Gastroesophageal sphincter (tissue), 4 donors: ENCODE data around the gene RPS6KC1. TPM values are rescaled to one million over a fixed set of nuclear protein-coding genes. Genes with fewer than 3 reads are reported as not detected.
A peak's percentile ranks its signal among the peaks of the same experiment; 100 is the strongest.

ENCODE experiments used
- ATAC-seq: fragments of 150-250 bp; one replicate; pipeline ENCODE4 v1.9.1; 2016; ENCODE audit warnings: mild to moderate bottlenecking, moderate library complexity
- H3K27ac ChIP-seq, 4 donors: fragments of 200-600 bp; sonication (generic) in 3 of 4; 1 replicate in 3 of 4; 2 replicates in 1 of 4; pipeline ENCODE4 v1.5.1; 2016 to 2019
- H3K27me3 ChIP-seq: fragments of 200-600 bp; sonication (generic); one replicate; pipeline ENCODE4 v1.5.1; 2019
- H3K36me3 ChIP-seq, 2 donors: fragments of 200-600 bp; sonication (generic); one replicate each; pipeline ENCODE4 v1.5.1; 2019; ENCODE audit warnings: control low read depth in 1 of 2
- H3K4me1 ChIP-seq, 3 donors: fragments of 200-600 bp; sonication (generic); 1 replicate in 2 of 3; 2 replicates in 1 of 3; pipeline ENCODE4 v1.5.1; 2016 to 2019; ENCODE audit warnings: control low read depth in 2 of 3
- H3K4me3 ChIP-seq, 2 donors: fragments of 200-600 bp; sonication (generic); one replicate each; pipeline ENCODE4 v1.5.1; 2019; ENCODE audit warnings: mild to moderate bottlenecking in 1 of 2, moderate library complexity in 1 of 2
- H3K9me3 ChIP-seq, 3 donors: fragments of 200-600 bp; sonication (generic); one replicate each; pipeline ENCODE4 v1.5.1; 2017 to 2019; ENCODE audit warnings: control low read depth in 2 of 3
- EP300 ChIP-seq: sonication (generic); formaldehyde crosslinking; IDR thresholded peaks from one replicate; pipeline ENCODE4 v1.6.1; 2017; ENCODE audit warnings: antibody characterized with exemption, mild to moderate bottlenecking
- POLR2A ChIP-seq, 2 donors: fragments of 450-650 bp; IDR thresholded peaks; one replicate each; pipeline ENCODE4 v1.6.1; 2017; ENCODE audit warnings: antibody characterized with exemption in 2 of 2, mild to moderate bottlenecking in 2 of 2, moderate library complexity in 1 of 2
- POLR2AphosphoS5 ChIP-seq: sonication (generic); formaldehyde crosslinking; IDR thresholded peaks from one replicate; pipeline ENCODE4 v1.6.1; 2017; ENCODE audit warnings: antibody characterized with exemption
- WGBS, 2 donors: methylation state at CpG; one replicate each; pipeline ENCODE4 v1.1.5; 2018; ENCODE audit warnings: low coverage in 1 of 2; 5-methylcytosine and 5-hydroxymethylcytosine counted together
- total RNA-seq, 4 donors: library from RNA; depleted of rRNA; stranded (reverse); fragments of >200 nt; gene quantifications; one replicate each; pipeline ENCODE4 v1.1.0, GENCODE V29; 2016
- TF ChIP-seq, protein P1 (sequence below), 4 experiments: fragments of 200-600 bp in 2 of 4; fragments of 450-650 bp in 2 of 4; sonication (generic) in 1 of 4; IDR thresholded peaks; one replicate each; pipeline ENCODE4 v1.5.1; 2017 to 2019; ENCODE audit warnings: antibody characterized with exemption in 4 of 4, mild to moderate bottlenecking in 2 of 4, moderate library complexity in 2 of 4

The RPS6KC1 gene
- total RNA-seq, 4 donors from 2014 or later, result 21.2 to 28.5 (median 23.8) TPM

DNA sequence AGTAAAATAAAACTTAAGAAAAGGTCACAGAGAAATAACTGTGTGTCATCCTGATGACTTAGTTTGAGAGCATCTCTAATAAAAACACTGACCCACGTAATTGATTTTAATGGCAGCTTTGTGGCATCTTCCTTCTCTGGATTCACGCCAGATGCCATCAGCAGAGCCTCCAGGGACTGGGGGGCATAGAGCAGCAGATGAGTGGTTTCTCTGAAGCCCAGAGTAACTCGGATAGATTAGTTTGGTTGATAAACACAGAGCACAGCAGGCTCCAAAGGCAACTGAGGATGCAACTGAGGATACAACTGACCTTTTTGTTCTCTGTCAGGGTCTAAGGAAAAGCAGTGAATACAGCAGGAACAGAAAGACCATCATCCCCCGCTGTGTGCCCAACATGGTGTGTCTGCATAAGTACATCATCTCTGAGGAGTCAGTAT is 180.8 kb downstream of the RPS6KC1 start:
- Histone ChIP-seq H3K27ac (no peak overlapping the region), H3K9me3 (no peaks in the 10 kb centered on the region), H3K27me3 (no peaks in the 10 kb centered on the region), H3K36me3 (peaks cover 0 to 31% of the 10 kb centered on the region in 2 donors), H3K4me1 (no peaks in the 10 kb centered on the region), H3K4me3 (no peak overlapping the region)
- ATAC-seq, result no peak
- 62 to 75% methylated on average over 3 to 4 of the region's 4 CpGs for WGBS, 2 donors
- TF ChIP-seq EP300, result no peak
- TF ChIP-seq, protein P1, sequence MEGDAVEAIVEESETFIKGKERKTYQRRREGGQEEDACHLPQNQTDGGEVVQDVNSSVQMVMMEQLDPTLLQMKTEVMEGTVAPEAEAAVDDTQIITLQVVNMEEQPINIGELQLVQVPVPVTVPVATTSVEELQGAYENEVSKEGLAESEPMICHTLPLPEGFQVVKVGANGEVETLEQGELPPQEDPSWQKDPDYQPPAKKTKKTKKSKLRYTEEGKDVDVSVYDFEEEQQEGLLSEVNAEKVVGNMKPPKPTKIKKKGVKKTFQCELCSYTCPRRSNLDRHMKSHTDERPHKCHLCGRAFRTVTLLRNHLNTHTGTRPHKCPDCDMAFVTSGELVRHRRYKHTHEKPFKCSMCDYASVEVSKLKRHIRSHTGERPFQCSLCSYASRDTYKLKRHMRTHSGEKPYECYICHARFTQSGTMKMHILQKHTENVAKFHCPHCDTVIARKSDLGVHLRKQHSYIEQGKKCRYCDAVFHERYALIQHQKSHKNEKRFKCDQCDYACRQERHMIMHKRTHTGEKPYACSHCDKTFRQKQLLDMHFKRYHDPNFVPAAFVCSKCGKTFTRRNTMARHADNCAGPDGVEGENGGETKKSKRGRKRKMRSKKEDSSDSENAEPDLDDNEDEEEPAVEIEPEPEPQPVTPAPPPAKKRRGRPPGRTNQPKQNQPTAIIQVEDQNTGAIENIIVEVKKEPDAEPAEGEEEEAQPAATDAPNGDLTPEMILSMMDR (IDR thresholded peaks at IDR 0.05), result no peak
- no peak for TF ChIP-seq POLR2AphosphoS5
- no peak for TF ChIP-seq POLR2A (IDR thresholded peaks at IDR 0.05)

DNA sequence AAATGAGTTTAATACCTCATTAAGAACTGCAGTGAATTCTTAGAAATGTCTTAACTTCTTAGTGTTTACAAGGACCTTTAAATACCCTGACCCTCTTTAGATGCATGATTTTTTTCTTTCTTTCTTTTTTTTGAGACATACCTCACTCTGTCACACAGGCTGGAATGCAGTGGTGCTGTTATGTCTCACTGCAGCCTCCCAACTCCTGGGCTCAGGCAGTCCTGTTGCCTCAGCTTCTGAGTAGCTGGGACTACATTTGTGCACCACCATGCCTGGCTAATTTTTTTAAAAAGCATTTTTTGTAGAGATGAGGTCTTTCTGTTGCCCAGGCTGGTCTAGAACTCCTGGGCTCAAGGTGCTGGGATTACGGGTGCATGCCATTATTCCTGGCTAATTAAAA is 191.8 kb downstream of the RPS6KC1 start:
- ATAC-seq, result no peak
- 100% methylated on average over 1 of the region's 1 CpG for WGBS, 2 donors
- H3K27me3 ChIP-seq, result no peaks in the 10 kb centered on the region
- no peak overlapping the region for H3K4me3 ChIP-seq
- no peak for TF ChIP-seq EP300
- TF ChIP-seq POLR2A (IDR thresholded peaks at IDR 0.05), result no peak
- no peak for TF ChIP-seq POLR2AphosphoS5
- TF ChIP-seq, protein P1 (IDR thresholded peaks at IDR 0.05), result no peak
- H3K36me3 ChIP-seq, result peaks cover 0 to 30% of the 10 kb centered on the region in 2 donors
- no peaks in the 10 kb centered on the region for H3K9me3 ChIP-seq
- H3K4me1 ChIP-seq, result no peaks in the 10 kb centered on the region
- no peak overlapping the region for H3K27ac ChIP-seq

DNA sequence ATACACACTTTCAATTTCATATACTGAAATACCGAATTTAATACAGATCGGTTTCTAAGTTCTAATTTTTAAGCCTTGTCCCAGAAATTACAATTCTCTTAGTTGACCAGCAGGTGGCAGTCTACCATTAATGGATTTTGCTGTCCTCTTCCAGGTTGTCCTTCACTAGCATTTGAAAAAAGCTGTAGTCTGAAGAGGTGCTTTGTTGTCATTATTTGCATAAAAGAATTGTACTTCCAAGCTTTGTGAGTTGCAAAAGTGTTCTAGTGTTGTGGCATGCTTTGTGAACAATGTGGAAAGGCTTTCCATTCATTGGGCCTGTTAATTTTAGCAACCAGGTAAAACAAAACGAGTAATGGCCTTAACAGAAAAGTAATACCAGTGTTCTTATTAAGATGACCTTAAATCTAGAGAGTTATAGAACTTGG is 193.6 kb downstream of the RPS6KC1 start:
- Histone ChIP-seq H3K4me3 (no peak overlapping the region), H3K4me1 (no peaks in the 10 kb centered on the region), H3K27me3 (no peaks in the 10 kb centered on the region), H3K36me3 (peaks cover 0 to 34% of the 10 kb centered on the region in 2 donors), H3K27ac (no peak overlapping the region), H3K9me3 (no peaks in the 10 kb centered on the region)
- TF ChIP-seq, protein P1 (IDR thresholded peaks at IDR 0.05), result peak; percentile 63 to 70 (median 66)
- TF ChIP-seq POLR2AphosphoS5, result no peak
- ATAC-seq, result no peak
- 47 to 53% methylated on average over 3 of the region's 3 CpGs for WGBS, 2 donors

DNA sequence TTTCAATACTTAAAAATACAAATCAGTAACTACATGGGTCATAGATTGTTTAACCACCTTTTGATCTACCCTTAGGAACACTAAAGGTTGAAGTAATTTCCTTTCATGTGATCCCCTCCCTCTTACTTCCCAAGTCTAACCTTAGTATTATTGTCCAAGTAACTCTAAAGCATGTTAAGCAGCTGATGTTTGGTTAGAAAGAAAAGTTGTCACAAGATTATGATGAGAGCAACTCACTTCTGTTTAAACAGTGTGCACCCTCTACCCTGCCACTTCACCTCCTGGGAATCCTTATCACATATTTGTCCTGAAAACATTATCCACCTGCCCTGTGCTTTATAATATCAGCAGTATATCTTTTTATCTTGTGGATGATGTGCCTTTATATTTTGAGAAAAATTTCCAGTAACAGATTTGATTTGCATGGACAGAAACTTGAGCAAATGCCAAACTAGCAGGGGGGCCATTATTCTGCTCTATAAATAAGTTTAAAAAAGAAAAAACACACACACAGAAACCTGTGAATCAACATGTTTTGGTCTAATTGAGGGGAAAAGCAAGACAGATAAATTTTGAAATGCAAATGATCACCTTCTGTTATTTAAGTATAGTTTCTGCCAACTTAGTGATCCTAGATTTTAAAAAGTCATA is 194.3 kb downstream of the RPS6KC1 start:
- ATAC-seq, result no peak
- peaks cover 0 to 34% of the 10 kb centered on the region in 2 donors for H3K36me3 ChIP-seq
- H3K4me3 ChIP-seq, result no peak overlapping the region
- H3K27me3 ChIP-seq, result no peaks in the 10 kb centered on the region
- H3K4me1 ChIP-seq, result no peaks in the 10 kb centered on the region
- H3K9me3 ChIP-seq, result no peaks in the 10 kb centered on the region
- TF ChIP-seq EP300 (no peak), POLR2A (IDR thresholded peaks at IDR 0.05) (no peak), POLR2AphosphoS5 (no peak)
- TF ChIP-seq, protein P1 (IDR thresholded peaks at IDR 0.05), result no peak
- no peak overlapping the region for H3K27ac ChIP-seq

DNA sequence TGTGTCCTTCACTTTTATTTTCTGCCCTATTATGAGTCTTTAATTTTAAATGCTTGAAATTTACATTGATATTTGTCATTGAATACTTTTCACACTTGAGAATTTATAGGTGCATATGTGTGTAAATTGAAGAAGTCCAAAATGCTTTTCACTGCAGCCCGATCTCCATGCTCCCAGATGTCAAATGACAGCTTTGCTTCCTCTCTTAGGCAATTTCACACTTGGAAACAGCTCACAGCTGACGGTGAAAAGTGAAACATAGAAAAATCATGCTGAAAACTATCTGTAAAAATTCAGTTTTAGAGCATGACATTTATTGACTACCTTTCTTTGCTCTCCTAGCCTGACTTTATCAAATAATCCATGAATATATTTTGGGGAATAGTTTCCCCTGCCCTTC is 196.0 kb downstream of the RPS6KC1 start:
- ATAC-seq, result no peak
- no peaks in the 10 kb centered on the region for H3K4me1 ChIP-seq
- H3K27me3 ChIP-seq, result no peaks in the 10 kb centered on the region
- no peaks in the 10 kb centered on the region for H3K9me3 ChIP-seq
- no peak overlapping the region for H3K27ac ChIP-seq
- 73 to 79% methylated on average over 2 of the region's 2 CpGs for WGBS, 2 donors
- peaks cover 0 to 18% of the 10 kb centered on the region in 2 donors for H3K36me3 ChIP-seq
- no peak overlapping the region for H3K4me3 ChIP-seq
- TF ChIP-seq, protein P1 (IDR thresholded peaks at IDR 0.05), result no peak
- no peak for TF ChIP-seq POLR2AphosphoS5
- TF ChIP-seq POLR2A (IDR thresholded peaks at IDR 0.05), result no peak
- TF ChIP-seq EP300, result no peak
